GM19468 (cell line): Measurements from ENCODE around the gene TRIP6.
"Not testable (repeated sequence)": the region's sequence is repeated elsewhere in the genome, so short reads cannot be mapped to it uniquely, and the experiment has no call there.

Experiments
- ATAC-seq: cut with Tn5 transposase; IDR thresholded peaks from one replicate; pipeline ENCODE4 v1.9.1; 2021; ENCODE audit warnings: mild to moderate bottlenecking, moderate library complexity, moderate number of reproducible peaks; ENCODE audit not compliant: unreplicated experiment; ENCODE audit errors: extremely low read depth

Gene TRIP6

GRCh38 chr7:100902638-100903037 is 35.5 kb downstream of the TRIP6 start:
- ATAC-seq: no peak

DNA sequence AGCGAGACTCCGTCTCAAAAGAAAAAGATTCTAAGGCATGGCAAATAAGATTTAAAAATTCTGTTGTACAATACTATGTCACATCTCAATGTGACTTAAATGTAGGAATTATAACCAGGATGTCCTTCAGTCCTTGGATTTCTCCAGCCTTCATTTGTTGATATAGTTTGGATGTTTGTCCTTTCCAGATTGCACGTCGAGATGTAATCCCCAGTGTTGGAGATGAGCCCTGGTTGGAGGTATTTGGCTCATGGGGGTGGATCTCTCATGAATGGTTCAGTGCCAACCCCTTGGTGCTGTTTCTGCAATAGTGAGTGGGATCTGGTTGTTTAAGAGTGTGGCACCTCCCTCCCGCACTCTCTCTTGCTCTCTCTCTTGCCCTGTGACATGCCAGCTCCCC is 41.3 kb downstream of the TRIP6 start:
- no peak for ATAC-seq

DNA sequence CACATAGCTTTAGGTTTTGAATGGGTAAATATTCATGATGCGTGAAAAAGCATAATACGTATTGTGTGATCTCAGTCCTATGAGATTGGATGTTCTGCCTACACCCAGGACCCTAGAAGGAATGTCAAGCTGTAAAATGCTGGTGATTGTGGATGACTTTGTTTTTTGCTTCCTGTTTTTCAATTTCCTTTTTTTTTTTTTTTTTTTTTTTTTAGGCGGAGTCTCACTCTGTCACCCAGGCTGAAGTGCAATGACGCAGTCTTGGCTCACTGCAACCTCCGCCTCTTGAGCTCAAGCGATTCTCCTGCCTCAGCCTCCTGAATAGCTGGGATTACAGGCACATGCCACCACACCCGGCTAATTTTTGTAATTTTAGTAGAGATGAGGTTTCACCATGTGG is 43.3 kb downstream of the TRIP6 start:
- not testable (repeated sequence) for ATAC-seq

DNA sequence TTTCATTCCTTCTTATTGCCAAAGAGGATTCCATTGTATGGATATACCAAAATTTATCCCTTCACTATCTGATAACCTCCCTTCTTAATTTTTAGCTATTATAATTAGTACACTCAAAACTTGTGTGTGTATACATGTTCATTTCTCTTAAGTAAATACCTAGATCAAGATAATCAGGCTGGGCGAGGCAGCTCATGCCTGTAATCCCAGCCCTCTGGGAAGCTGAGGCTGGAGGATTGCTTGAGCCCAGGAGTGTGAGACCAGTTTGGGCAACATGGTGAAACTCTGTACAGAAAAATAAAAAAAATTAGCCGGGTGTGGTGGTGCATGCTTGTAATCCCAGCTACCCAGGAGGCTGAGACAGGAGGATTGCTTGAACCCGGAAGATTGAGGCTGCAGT is 44.3 kb downstream of the TRIP6 start:
- ATAC-seq: no peak

GRCh38 chr7:100914208-100914878 is 47.2 kb downstream of the TRIP6 start:
- ATAC-seq: no peak

GRCh38 chr7:100914879-100915447 is 47.8 kb downstream of the TRIP6 start:
- ATAC-seq: no peak

GRCh38 chr7:100919335-100919734 is 52.1 kb downstream of the TRIP6 start:
- not testable (repeated sequence) for ATAC-seq

GRCh38 chr7:100919779-100920437 is 52.7 kb downstream of the TRIP6 start:
- not testable (repeated sequence) for ATAC-seq

DNA sequence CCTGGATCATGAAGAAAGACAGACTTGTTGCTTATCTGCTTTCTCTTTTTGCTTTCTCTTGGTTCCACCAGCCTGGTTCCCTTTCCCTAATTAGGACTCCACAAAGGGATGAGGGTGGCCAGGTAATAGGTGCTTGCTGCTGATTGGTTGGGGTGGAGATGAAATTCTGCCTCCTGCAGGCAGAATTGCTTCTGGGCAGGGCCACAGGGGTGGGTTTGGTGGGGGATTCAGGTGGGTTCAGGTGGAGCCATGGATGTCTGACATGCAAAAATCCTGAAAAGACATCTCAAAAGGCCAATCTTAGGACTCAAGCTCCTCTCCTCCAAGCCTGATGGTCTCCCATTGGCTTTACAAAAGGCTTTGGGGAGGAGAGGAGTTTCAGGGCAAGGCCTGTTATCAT is 53.9 kb downstream of the TRIP6 start:
- no peak for ATAC-seq
